Natural killer cell (primary cell): ENCODE measurements around the gene CDX2. TPM values are rescaled to one million over a fixed set of nuclear protein-coding genes. Genes with fewer than 3 reads are reported as not detected.

Experiments used
- ATAC-seq, 3 donors: fragments of 150-1000 bp in 2 of 3; fragments of 200-7000 bp in 1 of 3; cut with Tn5 transposase; 1 replicate in 1 of 3; 2 replicates in 2 of 3; pipeline ENCODE4 v1.10.0; 2021; ENCODE audit warnings: mild to moderate bottlenecking in 2 of 3, moderate library complexity in 2 of 3
- DNase-seq, 2 donors: peaks; one replicate each; pipeline versions ENCODE4 v3.0.0 to v3.0.0-alpha.2; 2013 to 2021; ENCODE audit warnings: mixed read lengths in 1 of 2
- H3K27ac ChIP-seq: one replicate; pipeline ENCODE4 v1.5.1; 2013; ENCODE audit warnings: mild to moderate bottlenecking, low read length
- H3K27me3 ChIP-seq: one replicate; pipeline ENCODE4 v1.6.1; 2013; ENCODE audit warnings: low read length; ENCODE audit not compliant: control insufficient read depth, insufficient read depth
- H3K36me3 ChIP-seq: one replicate; pipeline ENCODE4 v1.6.1; 2013; ENCODE audit warnings: low read length; ENCODE audit not compliant: control insufficient read depth, insufficient read depth
- H3K4me1 ChIP-seq: one replicate; pipeline ENCODE4 v1.6.1; 2013; ENCODE audit warnings: low read length; ENCODE audit not compliant: control insufficient read depth, insufficient read depth
- H3K4me3 ChIP-seq: one replicate; pipeline ENCODE4 v1.5.1; 2013; ENCODE audit warnings: low read length
- H3K9me3 ChIP-seq: one replicate; pipeline ENCODE4 v1.6.1; 2013; ENCODE audit warnings: low read length; ENCODE audit not compliant: control insufficient read depth, insufficient read depth
- H3K27ac Mint-ChIP-seq, 2 donors: one replicate each; pipeline ENCODE4 v1.8.0; 2022; ENCODE audit warnings: mild to moderate bottlenecking in 2 of 2, mixed read lengths in 2 of 2, moderate library complexity in 1 of 2
- H3K27me3 Mint-ChIP-seq, 2 donors: one replicate each; pipeline ENCODE4 v1.8.0; 2022; ENCODE audit warnings: low read depth in 2 of 2, mixed read lengths in 2 of 2
- H3K36me3 Mint-ChIP-seq: one replicate; pipeline ENCODE4 v1.8.0; 2022; ENCODE audit warnings: mixed read lengths
- H3K4me1 Mint-ChIP-seq, 2 donors: one replicate each; pipeline ENCODE4 v1.8.0; 2022; ENCODE audit warnings: mixed read lengths in 2 of 2
- H3K4me3 Mint-ChIP-seq: one replicate; pipeline ENCODE4 v1.8.0; 2022; ENCODE audit warnings: mild to moderate bottlenecking, moderate library complexity, mixed read lengths
- H3K9me3 Mint-ChIP-seq, 2 donors: one replicate each; pipeline ENCODE4 v1.8.0; 2022; ENCODE audit warnings: mixed read lengths in 2 of 2
- CTCF ChIP-seq: fragments of 200-600 bp; IDR thresholded peaks from one replicate; pipeline ENCODE4 v1.8.0; 2022; ENCODE audit warnings: antibody characterized with exemption
- WGBS: methylation state at CpG from one replicate; pipeline ENCODE4 v1.1.7; 2013; ENCODE audit warnings: missing lambda C conversion rate; ENCODE audit not compliant: insufficient coverage; 5-methylcytosine and 5-hydroxymethylcytosine counted together
- intact Hi-C: fragments of 100-400 bp; cut with micrococcal nuclease; formaldehyde crosslinking; loops from one replicate; pipeline ENCODE4 v1.14.2; 2022
- total RNA-seq, 4 donors: library from RNA; stranded (reverse); fragments of 120-200 nt in 1 of 4; gene quantifications; one replicate each; pipeline versions ENCODE4 v1.2.3 to v1.2.4, GENCODE V29; 2013 to 2022

CDX2 gene
- total RNA-seq, 3 donors from 2014 or later (not counting 1 experiment from before 2014, with no cell fraction given) = not detected

GRCh38 chr13:27977476-27978300 lies 8.6 kb upstream of the CDX2 start:
- peaks cover 71 to 77% of the 10 kb centered on the region in 2 donors for H3K27me3 Mint-ChIP-seq
- H3K9me3 Mint-ChIP-seq = no peaks in the 10 kb centered on the region
- H3K27ac ChIP-seq = no peak overlapping the region
- no peak overlapping the region for H3K4me3 ChIP-seq
- H3K4me3 Mint-ChIP-seq = no peak overlapping the region
- peaks cover 13% of the 10 kb centered on the region for H3K4me1 ChIP-seq
- intact Hi-C loops = no loop called here
- H3K27ac Mint-ChIP-seq = no peak overlapping the region
- H3K36me3 Mint-ChIP-seq = no peaks in the 10 kb centered on the region
- WGBS = 3% methylated on average over 80 of the region's 80 CpGs
- ATAC-seq (no peak), DNase-seq (no peak)
- H3K9me3 ChIP-seq = no peaks in the 10 kb centered on the region
- H3K36me3 ChIP-seq = no peaks in the 10 kb centered on the region
- H3K27me3 ChIP-seq = peaks cover 46% of the 10 kb centered on the region
- no peak for TF ChIP-seq CTCF
- H3K4me1 Mint-ChIP-seq = no peaks in the 10 kb centered on the region

GRCh38 chr13:27976362-27977091 lies 7.4 kb upstream of the CDX2 start:
- peaks cover 49% of the 10 kb centered on the region for H3K27me3 ChIP-seq
- intact Hi-C loops = no loop called here
- no peak for ATAC-seq

GRCh38 chr13:27975564-27976361 lies 6.6 kb upstream of the CDX2 start:
- Mint-ChIP-seq H3K36me3 (no peaks in the 10 kb centered on the region), H3K27me3 (peaks cover 66 to 67% of the 10 kb centered on the region in 2 donors), H3K27ac (no peak overlapping the region), H3K9me3 (no peaks in the 10 kb centered on the region), H3K4me1 (no peaks in the 10 kb centered on the region), H3K4me3 (no peak overlapping the region)
- no peak overlapping the region for H3K4me3 ChIP-seq
- no peak overlapping the region for H3K27ac ChIP-seq
- H3K9me3 ChIP-seq = no peaks in the 10 kb centered on the region
- DNase-seq = no peak
- no peak for ATAC-seq
- H3K36me3 ChIP-seq = no peaks in the 10 kb centered on the region
- no peak for TF ChIP-seq CTCF
- peaks cover 13% of the 10 kb centered on the region for H3K4me1 ChIP-seq
- 5% methylated on average over 51 of the region's 51 CpGs for WGBS
- intact Hi-C loops = no loop called here
- peaks cover 56% of the 10 kb centered on the region for H3K27me3 ChIP-seq

More at GRCh38 chr13:27976362-27977091, 7.4 kb upstream of the CDX2 start:
- no peak for TF ChIP-seq CTCF
- no peak overlapping the region for H3K4me3 ChIP-seq
- H3K36me3 ChIP-seq = no peaks in the 10 kb centered on the region
- peaks cover 13% of the 10 kb centered on the region for H3K4me1 ChIP-seq
- Mint-ChIP-seq H3K27me3 (peaks cover 66 to 67% of the 10 kb centered on the region in 2 donors), H3K27ac (no peak overlapping the region), H3K4me3 (no peak overlapping the region), H3K4me1 (no peaks in the 10 kb centered on the region), H3K9me3 (no peaks in the 10 kb centered on the region), H3K36me3 (no peaks in the 10 kb centered on the region)
- no peaks in the 10 kb centered on the region for H3K9me3 ChIP-seq
- DNase-seq = no peak
- 18% methylated on average over 12 of the region's 12 CpGs for WGBS
- no peak overlapping the region for H3K27ac ChIP-seq
